ENCODE measurements around the gene RXRB. TPM values are rescaled to one million over a fixed set of nuclear protein-coding genes. Genes with fewer than 3 reads are reported as not detected.
A peak's percentile ranks its signal among the peaks of the same experiment; 100 is the strongest.

The RXRB gene
- total and polyA plus RNA-seq, 2 donors (not counting 1 experiment from before 2014, with no cell fraction given): 25.9 to 34.0 TPM

- H3K36me3 ChIP-seq (ENCODE audit: control insufficient read depth, insufficient read depth, low read length): peaks cover 24% of the 10 kb centered on the region
- TF ChIP-seq CTCF (conservative IDR thresholded peaks at IDR 0.05 in 1 of 2, IDR thresholded peaks at IDR 0.05 in 1 of 2; ENCODE audit: low read depth in 1 of 2, low read length in 2 of 2) (no peak), EZH2 (IDR thresholded peaks at IDR 0.05; ENCODE audit: low read length, missing control alignments) (no peak)
- peak overlapping the region; percentile 98 for H3K4me2 ChIP-seq (ENCODE audit: extremely low read depth, insufficient read depth, low read length)
- H3K27ac ChIP-seq (ENCODE audit: insufficient read depth, low read length): peak overlapping the region; percentile 96
- H3K9me3 ChIP-seq (ENCODE audit: control insufficient read depth, insufficient read depth, low read depth, low read length): no peaks in the 10 kb centered on the region
- peak overlapping the region; percentile 86 to 96 (median 93) for H3K4me3 ChIP-seq (replicated peaks in 1 of 4; ENCODE audit: control extremely low read depth in 1 of 4, insufficient read depth in 1 of 4, low read depth in 3 of 4, low read length in 4 of 4)
- H3K9ac ChIP-seq (ENCODE audit: insufficient read depth, low read length): peak overlapping the region; percentile 97
- peaks cover 39% of the 10 kb centered on the region for H3K4me1 ChIP-seq (ENCODE audit: control insufficient read depth, extremely low read depth, insufficient read depth, low read length)
- no peak overlapping the region for H2AFZ ChIP-seq (ENCODE audit: low read length)
- H3K27me3 ChIP-seq (ENCODE audit: control insufficient read depth, insufficient read depth, low read length): no peaks in the 10 kb centered on the region
- no peaks in the 10 kb centered on the region for H4K20me1 ChIP-seq (ENCODE audit: control insufficient read depth, extremely low read depth, insufficient read depth, low read length)
- DNase-seq (ENCODE audit: low read depth in 2 of 2): peak in 1 of 2 donors; percentile 63
- peaks cover 18% of the 10 kb centered on the region for H3K79me2 ChIP-seq (ENCODE audit: control insufficient read depth, insufficient read depth, low read length)
Observed at GRCh38 chr6:33206864-33207551, 6.5 kb upstream of the RXRB start.

- Histone ChIP-seq H3K79me2 (ENCODE audit: control insufficient read depth, insufficient read depth, low read length) (peaks cover 25% of the 10 kb centered on the region), H3K9ac (ENCODE audit: insufficient read depth, low read length) (no peak overlapping the region), H3K27me3 (ENCODE audit: control insufficient read depth, insufficient read depth, low read length) (no peaks in the 10 kb centered on the region), H3K27ac (ENCODE audit: insufficient read depth, low read length) (peak overlapping the region; percentile 85), H3K9me3 (ENCODE audit: control insufficient read depth, insufficient read depth, low read depth, low read length) (no peaks in the 10 kb centered on the region), H3K4me3 (replicated peaks in 1 of 4; ENCODE audit: control extremely low read depth in 1 of 4, insufficient read depth in 1 of 4, low read depth in 3 of 4, low read length in 4 of 4) (no peak overlapping the region), H2AFZ (ENCODE audit: low read length) (no peak overlapping the region), H3K4me2 (ENCODE audit: extremely low read depth, insufficient read depth, low read length) (no peak overlapping the region), H4K20me1 (ENCODE audit: control insufficient read depth, extremely low read depth, insufficient read depth, low read length) (no peaks in the 10 kb centered on the region), H3K4me1 (ENCODE audit: control insufficient read depth, extremely low read depth, insufficient read depth, low read length) (peaks cover 43% of the 10 kb centered on the region), H3K36me3 (ENCODE audit: control insufficient read depth, insufficient read depth, low read length) (peaks cover 22% of the 10 kb centered on the region)
- TF ChIP-seq EZH2 (IDR thresholded peaks at IDR 0.05; ENCODE audit: low read length, missing control alignments) (no peak), CTCF (conservative IDR thresholded peaks at IDR 0.05 in 1 of 2, IDR thresholded peaks at IDR 0.05 in 1 of 2; ENCODE audit: low read depth in 1 of 2, low read length in 2 of 2) (no peak)
- DNase-seq (ENCODE audit: low read depth in 2 of 2): peak in 1 of 2 donors; percentile 42
Observed at GRCh38 chr6:33206027-33206863, 5.8 kb upstream of the RXRB start.
